Memory B cell (primary cell): ENCODE measurements around the gene SDHAF3.
"Not testable (repeated sequence)": the region's sequence is repeated elsewhere in the genome, so short reads cannot be mapped to it uniquely, and the experiment has no call there.

Experiments
- ATAC-seq: fragments of 150-1000 bp; cut with Tn5 transposase; 2 replicates; pipeline ENCODE4 v1.10.0; 2021; ENCODE audit warnings: low read depth, mild to moderate bottlenecking, moderate library complexity
- DNase-seq, 2 donors: peaks; one replicate each; pipeline ENCODE4 v3.0.0; 2022; ENCODE audit warnings: low spot score in 2 of 2
- H3K27ac Mint-ChIP-seq: one replicate; pipeline ENCODE4 v1.8.0; 2022; ENCODE audit warnings: mild to moderate bottlenecking, moderate library complexity, mixed read lengths
- H3K27me3 Mint-ChIP-seq: one replicate; pipeline ENCODE4 v1.8.0; 2022; ENCODE audit warnings: mixed read lengths
- H3K36me3 Mint-ChIP-seq: one replicate; pipeline ENCODE4 v1.8.0; 2022; ENCODE audit warnings: mild to moderate bottlenecking, mixed read lengths
- H3K4me1 Mint-ChIP-seq: one replicate; pipeline ENCODE4 v1.8.0; 2022; ENCODE audit warnings: mixed read lengths
- H3K4me3 Mint-ChIP-seq: one replicate; pipeline ENCODE4 v1.8.0; 2022; ENCODE audit warnings: mild to moderate bottlenecking, moderate library complexity, mixed read lengths
- H3K9me3 Mint-ChIP-seq: one replicate; pipeline ENCODE4 v1.8.0; 2022; ENCODE audit warnings: mixed read lengths

The SDHAF3 gene

GRCh38 chr7:97117372-97118188 lies at the start of gene SDHAF3:
SDHAF3 (plus strand) TSS chr7:97117698; CDS start chr7:97117724, 26 bp downstream.
- H3K9me3 Mint-ChIP-seq, result no peaks in the 10 kb centered on the region
- H3K4me1 Mint-ChIP-seq, result peaks cover 28% of the 10 kb centered on the region
- peaks cover 7% of the 10 kb centered on the region for H3K36me3 Mint-ChIP-seq
- H3K4me3 Mint-ChIP-seq, result peak within 1 kb of the TSS; percentile 98
- H3K27ac Mint-ChIP-seq, result peak within 1 kb of the TSS; percentile 93
- DNase-seq, result peak; percentile 94 to 95
- H3K27me3 Mint-ChIP-seq, result no peaks in the 10 kb centered on the region
- peak; percentile 85 for ATAC-seq

- DNase-seq, H3K4me1 Mint-ChIP-seq, H3K9me3 Mint-ChIP-seq, H3K27ac Mint-ChIP-seq, H3K27me3 Mint-ChIP-seq, ATAC-seq, H3K36me3 Mint-ChIP-seq: not testable (repeated sequence)
- peak overlapping the region; percentile 0 for H3K4me3 Mint-ChIP-seq
Measured at GRCh38 chr7:97072025-97072424, 45.5 kb upstream of the SDHAF3 start.

GRCh38 chr7:97075928-97076327 lies 41.6 kb upstream of the SDHAF3 start:
- Mint-ChIP-seq H3K27ac (no peak overlapping the region), H3K36me3 (no peaks in the 10 kb centered on the region), H3K4me1 (peaks cover 5% of the 10 kb centered on the region), H3K27me3 (peaks cover 7% of the 10 kb centered on the region), H3K4me3 (no peak overlapping the region), H3K9me3 (peaks cover 9% of the 10 kb centered on the region)
- DNase-seq (no peak), ATAC-seq (no peak)

GRCh38 chr7:97078023-97078969 lies 39.2 kb upstream of the SDHAF3 start:
- DNase-seq, result no peak
- H3K27ac Mint-ChIP-seq, result no peak overlapping the region
- no peak for ATAC-seq
- H3K9me3 Mint-ChIP-seq, result peaks cover 5% of the 10 kb centered on the region
- no peaks in the 10 kb centered on the region for H3K4me1 Mint-ChIP-seq
- H3K4me3 Mint-ChIP-seq, result no peak overlapping the region
- no peaks in the 10 kb centered on the region for H3K36me3 Mint-ChIP-seq
- peaks cover 6% of the 10 kb centered on the region for H3K27me3 Mint-ChIP-seq

DNA sequence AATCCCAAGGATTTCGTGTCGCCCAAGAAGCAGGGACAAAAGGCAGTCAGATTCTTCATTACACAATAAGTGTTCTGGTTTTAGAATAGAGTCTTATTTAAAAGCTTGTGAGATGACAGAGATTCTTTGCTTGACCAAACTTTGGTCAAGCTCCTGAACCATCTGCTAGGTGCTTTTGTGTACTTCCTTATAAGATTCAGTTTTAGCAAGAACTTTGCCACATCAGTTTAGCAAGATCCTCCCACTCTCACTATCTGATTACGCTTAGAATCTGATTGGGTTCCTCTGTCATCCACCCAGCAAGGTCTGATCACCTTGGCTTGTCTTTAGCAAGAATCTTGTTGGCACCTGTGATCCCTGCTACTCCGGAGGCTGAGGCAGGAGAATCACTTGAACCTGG lies 38.2 kb upstream of the SDHAF3 start:
- DNase-seq (no peak), ATAC-seq (no peak)
- no peaks in the 10 kb centered on the region for H3K36me3 Mint-ChIP-seq
- H3K27ac Mint-ChIP-seq, result no peak overlapping the region
- H3K27me3 Mint-ChIP-seq, result peaks cover 7% of the 10 kb centered on the region
- no peak overlapping the region for H3K4me3 Mint-ChIP-seq
- no peaks in the 10 kb centered on the region for H3K4me1 Mint-ChIP-seq
- peaks cover 4% of the 10 kb centered on the region for H3K9me3 Mint-ChIP-seq

- peaks cover 6% of the 10 kb centered on the region for H3K27me3 Mint-ChIP-seq
- H3K4me3 Mint-ChIP-seq, result no peak overlapping the region
- peaks cover 1% of the 10 kb centered on the region for H3K9me3 Mint-ChIP-seq
- no peaks in the 10 kb centered on the region for H3K4me1 Mint-ChIP-seq
- DNase-seq (no peak), ATAC-seq (no peak)
- H3K36me3 Mint-ChIP-seq, result no peaks in the 10 kb centered on the region
- no peak overlapping the region for H3K27ac Mint-ChIP-seq
Measured at GRCh38 chr7:97081521-97082300, 35.8 kb upstream of the SDHAF3 start.

DNA sequence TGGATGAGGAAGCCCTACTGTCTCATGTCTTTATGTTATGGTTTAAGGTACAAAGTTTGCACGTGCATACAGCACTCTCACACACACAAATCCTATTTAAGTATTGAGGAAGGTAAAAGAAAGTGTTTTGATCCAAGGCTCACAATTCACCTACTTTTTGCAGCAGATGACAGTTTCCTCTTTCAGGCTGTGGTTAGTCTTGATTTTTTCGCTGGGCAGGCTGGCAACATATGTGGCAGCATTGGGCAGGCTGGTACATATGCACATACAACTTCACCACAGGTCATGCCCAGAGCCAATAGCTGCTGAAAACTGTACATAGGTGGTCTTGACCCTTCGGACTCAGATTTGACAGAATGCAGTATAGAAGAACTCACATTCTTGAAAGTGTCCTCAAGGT lies 29.1 kb upstream of the SDHAF3 start:
- peaks cover 1% of the 10 kb centered on the region for H3K9me3 Mint-ChIP-seq
- peaks cover 10% of the 10 kb centered on the region for H3K27me3 Mint-ChIP-seq
- DNase-seq (no peak), ATAC-seq (no peak)
- no peak overlapping the region for H3K4me3 Mint-ChIP-seq
- no peaks in the 10 kb centered on the region for H3K4me1 Mint-ChIP-seq
- no peaks in the 10 kb centered on the region for H3K36me3 Mint-ChIP-seq
- no peak overlapping the region for H3K27ac Mint-ChIP-seq

DNA sequence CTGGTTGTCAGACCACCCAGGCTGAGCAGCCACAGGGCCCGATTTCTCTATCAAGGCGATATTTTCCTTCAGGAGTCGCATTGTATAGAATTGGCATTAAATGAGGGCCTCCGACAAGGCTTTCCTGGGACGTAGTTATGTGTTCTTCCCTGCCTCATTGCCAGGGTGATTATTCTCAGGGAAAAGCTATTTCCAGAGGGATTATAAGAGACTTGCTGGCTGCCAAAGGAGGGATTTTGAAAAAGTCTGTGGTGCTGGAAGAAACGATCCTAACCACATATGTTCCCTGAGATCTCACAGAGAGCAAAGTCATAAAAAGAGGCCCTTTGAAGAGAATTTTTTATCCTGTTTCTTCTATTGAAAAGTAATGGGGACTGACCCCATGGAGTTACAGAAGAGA lies 27.7 kb upstream of the SDHAF3 start:
- no peak for ATAC-seq
- H3K27ac Mint-ChIP-seq, result no peak overlapping the region
- DNase-seq, result no peak
- H3K4me1 Mint-ChIP-seq, result no peaks in the 10 kb centered on the region
- peaks cover 10% of the 10 kb centered on the region for H3K27me3 Mint-ChIP-seq
- H3K4me3 Mint-ChIP-seq, result no peak overlapping the region
- H3K9me3 Mint-ChIP-seq, result no peaks in the 10 kb centered on the region
- H3K36me3 Mint-ChIP-seq, result no peaks in the 10 kb centered on the region

GRCh38 chr7:97090761-97091353 lies 26.6 kb upstream of the SDHAF3 start:
- Mint-ChIP-seq H3K4me3 (no peak overlapping the region), H3K9me3 (no peaks in the 10 kb centered on the region), H3K27me3 (peaks cover 6% of the 10 kb centered on the region), H3K27ac (no peak overlapping the region), H3K4me1 (no peaks in the 10 kb centered on the region), H3K36me3 (no peaks in the 10 kb centered on the region)
- DNase-seq, result no peak
- no peak for ATAC-seq

DNA sequence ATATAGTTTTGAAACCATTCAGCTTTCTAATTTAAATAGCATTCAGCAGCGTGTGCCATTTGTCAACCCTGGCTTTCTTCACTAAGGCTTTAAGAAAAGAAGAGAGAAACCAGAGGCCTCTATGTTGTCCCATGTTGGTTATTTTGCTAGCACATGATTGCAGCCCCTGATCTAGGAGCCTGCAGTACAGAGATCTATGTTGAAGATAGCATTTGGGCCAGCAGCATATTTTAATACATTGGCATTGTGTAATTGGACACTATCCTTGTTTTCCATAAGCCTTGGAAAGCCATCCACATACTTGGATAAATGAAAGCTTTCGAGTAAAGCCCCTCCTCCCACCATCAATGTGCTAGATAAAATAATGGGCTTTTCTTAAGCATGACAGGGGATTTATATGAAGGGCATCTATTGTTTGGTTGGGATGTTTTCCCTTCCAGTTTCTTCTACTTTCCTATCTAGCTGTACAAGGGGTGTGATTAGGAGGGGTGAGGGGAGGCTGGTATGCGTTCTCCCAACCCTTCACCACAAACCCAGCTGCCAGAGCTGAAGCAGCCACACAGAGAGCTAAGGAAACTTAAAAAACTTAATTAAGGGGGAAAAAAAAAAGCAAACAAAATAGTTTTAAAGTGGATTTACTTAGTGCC lies 23.1 kb upstream of the SDHAF3 start:
- no peaks in the 10 kb centered on the region for H3K36me3 Mint-ChIP-seq

GRCh38 chr7:97096037-97096436 lies 21.5 kb upstream of the SDHAF3 start:
- ATAC-seq (no peak), DNase-seq (no peak)
- no peaks in the 10 kb centered on the region for H3K4me1 Mint-ChIP-seq
- no peaks in the 10 kb centered on the region for H3K36me3 Mint-ChIP-seq
- H3K27me3 Mint-ChIP-seq, result peaks cover 4% of the 10 kb centered on the region
- H3K9me3 Mint-ChIP-seq, result no peaks in the 10 kb centered on the region
- H3K27ac Mint-ChIP-seq, result no peak overlapping the region
- no peak overlapping the region for H3K4me3 Mint-ChIP-seq

More for the DNA sequence above, 23.1 kb upstream of the SDHAF3 start:
- Mint-ChIP-seq H3K4me3 (no peak overlapping the region), H3K27me3 (peaks cover 4% of the 10 kb centered on the region), H3K27ac (no peak overlapping the region), H3K4me1 (no peaks in the 10 kb centered on the region), H3K9me3 (no peaks in the 10 kb centered on the region)
- ATAC-seq (no peak), DNase-seq (no peak)

DNA sequence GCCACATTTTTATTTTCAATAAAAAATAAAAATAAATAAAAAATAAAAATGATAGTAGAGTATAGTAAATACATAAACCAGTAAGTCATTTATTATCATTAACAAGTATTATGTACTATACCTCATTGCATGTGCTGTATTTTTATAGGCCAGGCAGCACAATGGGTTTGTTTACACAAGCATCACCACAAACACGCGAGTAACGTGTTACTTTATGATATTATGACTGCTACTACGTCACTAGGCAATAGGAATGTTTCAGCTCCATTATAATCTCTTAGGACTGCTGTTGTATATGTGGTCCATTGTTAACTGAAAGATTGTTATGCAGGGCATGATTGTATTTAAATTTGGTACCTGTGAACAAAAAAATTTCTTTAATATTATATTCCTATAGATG lies 20.8 kb upstream of the SDHAF3 start:
- H3K4me1 Mint-ChIP-seq, result no peaks in the 10 kb centered on the region
- peaks cover 2% of the 10 kb centered on the region for H3K27me3 Mint-ChIP-seq
- ATAC-seq (no peak), DNase-seq (no peak)
- H3K27ac Mint-ChIP-seq, result no peak overlapping the region
- no peak overlapping the region for H3K4me3 Mint-ChIP-seq
- no peaks in the 10 kb centered on the region for H3K9me3 Mint-ChIP-seq
- H3K36me3 Mint-ChIP-seq, result no peaks in the 10 kb centered on the region

GRCh38 chr7:97104719-97105238 lies 12.7 kb upstream of the SDHAF3 start:
- peaks cover 6% of the 10 kb centered on the region for H3K27me3 Mint-ChIP-seq
- H3K4me3 Mint-ChIP-seq, result no peak overlapping the region
- H3K27ac Mint-ChIP-seq, result no peak overlapping the region
- DNase-seq (peak; percentile 73 to 81), ATAC-seq (peak; percentile 94)
- H3K4me1 Mint-ChIP-seq, result no peaks in the 10 kb centered on the region
- H3K9me3 Mint-ChIP-seq, result no peaks in the 10 kb centered on the region
- no peaks in the 10 kb centered on the region for H3K36me3 Mint-ChIP-seq
